Measurements from ENCODE around the gene COL13A1.

The COL13A1 gene

GRCh38 chr10:69906425-69906824 lies 104.7 kb downstream of the COL13A1 start:
- no peak for DNase-seq (ENCODE audit: low read depth in 2 of 2)

GRCh38 chr10:69907517-69907916 lies 105.8 kb downstream of the COL13A1 start:
- no peak for DNase-seq (ENCODE audit: low read depth in 2 of 2)

GRCh38 chr10:69908124-69908523 lies 106.4 kb downstream of the COL13A1 start:
- no peak for DNase-seq (ENCODE audit: low read depth in 2 of 2)

GRCh38 chr10:69910561-69910960 lies 108.9 kb downstream of the COL13A1 start:
- no peak for DNase-seq (ENCODE audit: low read depth in 2 of 2)

- no peak for DNase-seq (ENCODE audit: low read depth in 2 of 2)
Observed at GRCh38 chr10:69911613-69912528, 110.2 kb downstream of the COL13A1 start.

- no peak for DNase-seq (ENCODE audit: low read depth in 2 of 2)
Observed at GRCh38 chr10:69912589-69912988, 110.9 kb downstream of the COL13A1 start.

- no peak for DNase-seq (ENCODE audit: low read depth in 2 of 2)
Observed at GRCh38 chr10:69913606-69914382, 112.1 kb downstream of the COL13A1 start.

GRCh38 chr10:69914398-69915214 lies 112.9 kb downstream of the COL13A1 start:
- peak; percentile 22 to 36 for DNase-seq (ENCODE audit: low read depth in 2 of 2)

GRCh38 chr10:69915215-69915560 lies 113.5 kb downstream of the COL13A1 start:
- DNase-seq (ENCODE audit: low read depth in 2 of 2): no peak

GRCh38 chr10:69916118-69916517 lies 114.4 kb downstream of the COL13A1 start:
- no peak for DNase-seq (ENCODE audit: low read depth in 2 of 2)

GRCh38 chr10:69918036-69918435 lies 116.3 kb downstream of the COL13A1 start:
- DNase-seq (ENCODE audit: low read depth in 2 of 2): no peak

- no peak for DNase-seq (ENCODE audit: low read depth in 2 of 2)
Observed at GRCh38 chr10:69919250-69919649, 117.5 kb downstream of the COL13A1 start.

GRCh38 chr10:69925111-69925510 lies 123.4 kb downstream of the COL13A1 start:
- DNase-seq (ENCODE audit: low read depth in 2 of 2): no peak

GRCh38 chr10:69928339-69928738 lies 126.6 kb downstream of the COL13A1 start:
- DNase-seq (ENCODE audit: low read depth in 2 of 2): no peak

- no peak for DNase-seq (ENCODE audit: low read depth in 2 of 2)
Observed at GRCh38 chr10:69929575-69929974, 127.9 kb downstream of the COL13A1 start.

- DNase-seq (ENCODE audit: low read depth in 2 of 2): no peak
Observed at GRCh38 chr10:69934768-69935167, 133.1 kb downstream of the COL13A1 start.

- no peak for DNase-seq (ENCODE audit: low read depth in 2 of 2)
Observed at GRCh38 chr10:69936091-69936490, 134.4 kb downstream of the COL13A1 start.

- no peak for DNase-seq (ENCODE audit: low read depth in 2 of 2)
Observed at GRCh38 chr10:69938541-69938991, 136.9 kb downstream of the COL13A1 start.

GRCh38 chr10:69939061-69939460 lies 137.4 kb downstream of the COL13A1 start:
- no peak for DNase-seq (ENCODE audit: low read depth in 2 of 2)

GRCh38 chr10:69939481-69939880 lies 137.8 kb downstream of the COL13A1 start:
- no peak for DNase-seq (ENCODE audit: low read depth in 2 of 2)

- DNase-seq (ENCODE audit: low read depth in 2 of 2): no peak
Observed at GRCh38 chr10:69941730-69942129, 140.0 kb downstream of the COL13A1 start.

- DNase-seq (ENCODE audit: low read depth in 2 of 2): no peak
Observed at GRCh38 chr10:69943292-69943820, 141.7 kb downstream of the COL13A1 start.
